ENCODE data around the gene VEGFB.

The VEGFB gene

DNA sequence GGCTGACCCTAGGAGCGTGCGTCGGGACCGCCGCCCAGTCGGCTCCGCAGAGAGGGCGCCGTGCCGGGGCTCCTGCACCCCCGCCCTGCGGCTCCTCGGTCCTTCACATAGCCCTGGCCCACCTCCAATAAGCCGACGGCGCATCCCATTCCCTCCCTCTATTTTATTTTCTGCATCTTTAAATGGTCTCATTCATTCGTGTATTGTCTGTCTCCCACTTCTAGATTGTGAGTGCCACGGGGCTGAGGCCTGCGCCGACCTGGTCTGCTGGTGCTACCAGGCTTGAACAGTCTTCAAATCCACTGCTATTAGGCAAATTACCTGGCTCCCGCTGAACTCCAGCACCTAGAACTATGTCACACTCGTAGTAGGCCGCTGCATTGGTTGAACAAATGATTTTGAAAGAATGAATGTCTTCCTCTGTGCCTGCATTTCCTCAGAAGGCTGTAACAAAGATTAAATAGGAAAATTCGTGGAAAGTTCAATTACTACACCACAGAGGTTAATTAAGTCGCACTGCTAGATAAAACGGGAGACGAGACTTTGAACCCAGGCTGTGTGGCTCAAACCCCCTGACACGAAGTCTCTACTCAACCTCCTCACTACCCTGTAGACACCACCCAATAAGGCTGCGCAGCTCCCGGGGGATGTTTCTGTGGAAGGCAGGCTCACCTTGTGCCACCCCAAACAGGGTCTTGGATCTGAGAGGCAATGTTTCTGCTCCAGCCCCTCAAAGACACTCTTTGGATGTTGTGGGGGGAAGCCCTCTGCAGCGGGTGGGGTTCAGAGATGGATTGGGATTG is 13.5 kb downstream of the VEGFB start:
- no peak for DNase-seq (ENCODE audit: low spot score)

GRCh38 chr11:64248578-64248977 is 14.2 kb downstream of the VEGFB start:
- DNase-seq (ENCODE audit: low spot score): no peak

- DNase-seq (ENCODE audit: low spot score): no peak
Observed at GRCh38 chr11:64249038-64249437, 14.7 kb downstream of the VEGFB start.

- DNase-seq (ENCODE audit: low spot score): no peak
Observed at GRCh38 chr11:64249563-64250414, 15.4 kb downstream of the VEGFB start.

DNA sequence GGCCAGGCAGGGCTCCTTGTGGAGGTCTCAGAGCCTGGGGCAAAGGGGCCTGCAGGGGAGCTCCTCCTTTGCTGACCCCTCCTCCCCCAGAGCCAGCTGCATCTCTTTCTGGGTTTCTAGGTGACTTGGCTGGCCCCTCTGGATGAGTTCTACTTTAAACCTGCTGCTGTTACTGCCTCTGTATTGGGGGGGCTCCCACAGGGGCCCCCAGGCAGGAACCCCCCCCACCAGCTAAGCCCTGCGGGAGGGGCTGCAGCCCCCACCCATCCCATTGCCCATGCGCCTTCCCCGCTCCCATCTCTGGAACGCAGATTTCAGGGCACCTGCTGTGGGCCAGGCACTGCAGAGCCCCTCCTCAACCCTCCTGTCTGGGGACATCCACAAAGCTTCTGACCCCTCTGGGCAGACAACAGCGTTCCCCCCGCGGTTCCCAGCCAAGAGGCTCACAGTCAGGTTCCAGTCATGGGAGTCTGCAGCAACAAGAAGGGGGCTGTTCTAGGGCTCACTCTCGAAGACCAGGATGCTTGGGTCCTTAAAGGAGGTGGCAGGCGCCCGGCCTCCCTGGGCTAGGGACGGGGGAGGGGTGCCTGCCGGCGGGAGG is 16.1 kb downstream of the VEGFB start:
- DNase-seq (ENCODE audit: low spot score): no peak

DNA sequence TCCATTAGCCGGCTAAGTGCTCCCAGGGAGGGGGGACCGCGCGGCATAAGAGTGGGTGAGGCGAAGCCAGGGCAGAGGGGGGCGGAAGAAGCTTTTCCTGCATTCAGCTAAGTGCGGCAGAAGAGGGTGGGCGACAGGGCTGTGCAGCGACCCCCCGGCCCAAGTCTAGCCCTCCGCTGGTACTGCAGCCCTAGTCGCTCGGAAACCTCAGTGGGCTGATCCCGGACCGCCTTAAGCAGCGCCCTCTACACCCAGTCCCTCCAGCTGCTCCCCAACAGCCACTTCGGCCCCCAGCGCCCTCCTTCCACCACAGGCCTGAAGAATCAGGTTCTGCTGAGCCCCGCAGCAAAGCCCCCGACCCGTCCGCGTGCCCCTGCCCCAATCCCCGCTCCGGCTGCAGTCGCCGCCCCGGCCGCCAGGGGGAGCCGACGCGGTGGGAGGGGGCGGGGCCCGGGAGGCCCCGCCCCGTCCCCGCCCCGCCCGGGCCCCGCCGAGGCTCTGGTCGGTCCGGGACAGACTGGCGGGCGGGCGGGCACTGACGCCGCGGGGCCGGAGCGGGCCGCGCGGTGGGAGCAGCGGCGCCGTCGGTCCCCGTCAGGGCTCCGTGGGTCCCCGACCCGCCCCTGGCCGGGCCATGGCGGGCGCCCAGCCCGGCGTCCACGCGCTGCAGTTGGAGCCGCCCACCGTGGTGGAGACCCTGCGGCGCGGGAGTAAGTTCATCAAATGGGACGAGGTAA is 16.8 kb downstream of the VEGFB start, which contains the start of gene PLCB3:
TSS of gene PLCB3 (plus strand) at position 515 of the 737 bp plus-strand sequence. CDS start at position 635, 120 bp downstream.
- DNase-seq (ENCODE audit: low spot score): no peak

DNA sequence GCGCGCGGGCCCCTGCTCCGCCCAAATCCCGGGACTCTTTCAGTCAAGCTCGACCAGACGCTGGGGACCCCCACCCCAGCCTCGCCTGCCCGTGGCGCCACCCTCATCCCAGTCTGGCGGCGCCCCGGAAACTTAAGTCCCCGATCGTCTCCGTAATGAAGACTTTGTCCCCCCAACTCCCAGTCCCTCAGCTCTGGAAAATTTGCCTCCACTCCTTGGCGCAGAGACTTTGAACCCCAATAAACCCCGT is 17.3 kb downstream of the VEGFB start:
- DNase-seq (ENCODE audit: low spot score): no peak

- DNase-seq (ENCODE audit: low spot score): no peak
Observed at GRCh38 chr11:64252003-64252872, 17.9 kb downstream of the VEGFB start.

GRCh38 chr11:64253043-64253442 is 18.7 kb downstream of the VEGFB start:
- no peak for DNase-seq (ENCODE audit: low spot score)

GRCh38 chr11:64253481-64253880 is 19.1 kb downstream of the VEGFB start:
- DNase-seq (ENCODE audit: low spot score): no peak

- DNase-seq (ENCODE audit: low spot score): no peak
Observed at GRCh38 chr11:64254326-64254725, 19.9 kb downstream of the VEGFB start.

DNA sequence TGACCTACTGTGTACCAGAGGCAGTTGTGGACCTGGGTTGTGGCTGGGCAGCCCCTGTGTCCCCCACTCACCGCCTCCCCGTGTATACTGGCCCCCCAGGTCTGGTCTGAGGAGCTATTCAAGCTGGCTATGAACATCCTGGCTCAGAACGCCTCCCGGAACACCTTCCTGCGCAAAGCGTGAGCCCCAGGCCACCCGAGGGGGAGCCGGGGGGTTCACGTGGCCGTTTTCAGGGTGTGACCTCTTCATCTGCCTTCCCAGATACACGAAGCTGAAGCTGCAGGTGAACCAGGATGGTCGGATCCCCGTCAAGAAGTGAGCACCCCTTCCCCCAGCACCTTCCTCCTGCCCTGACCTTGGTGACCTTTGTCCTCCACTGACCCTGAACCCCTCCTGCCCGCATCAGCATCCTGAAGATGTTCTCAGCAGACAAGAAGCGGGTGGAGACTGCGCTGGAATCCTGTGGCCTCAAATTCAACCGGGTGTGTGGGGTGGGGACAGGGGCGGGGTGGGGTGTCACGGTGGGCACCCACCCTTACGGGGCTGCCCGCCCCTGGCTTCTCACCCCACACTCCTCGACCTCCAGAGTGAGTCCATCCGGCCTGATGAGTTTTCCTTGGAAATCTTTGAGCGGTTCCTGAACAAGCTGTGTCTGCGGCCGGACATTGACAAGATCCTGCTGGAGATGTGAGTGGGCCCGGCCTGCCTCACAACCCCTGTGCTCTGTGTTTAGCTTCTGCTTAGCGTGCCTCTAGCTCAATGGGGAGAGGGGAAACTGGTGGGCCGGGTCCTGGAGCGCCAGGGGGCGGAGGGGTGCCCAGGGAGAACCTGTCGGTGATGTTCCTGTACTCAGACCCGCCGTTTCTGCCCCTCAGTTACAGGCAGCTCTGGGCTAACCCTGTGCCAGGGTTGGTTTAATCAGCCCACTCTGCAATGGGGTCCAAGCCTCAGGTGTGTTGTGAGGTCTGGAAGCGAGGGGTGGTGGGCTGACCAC is 21.0 kb downstream of the VEGFB start:
- no peak for DNase-seq (ENCODE audit: low spot score)

GRCh38 chr11:64256300-64256699 is 21.9 kb downstream of the VEGFB start:
- no peak for DNase-seq (ENCODE audit: low spot score)

GRCh38 chr11:64258356-64258755 is 24.0 kb downstream of the VEGFB start:
- DNase-seq (ENCODE audit: low spot score): no peak

DNA sequence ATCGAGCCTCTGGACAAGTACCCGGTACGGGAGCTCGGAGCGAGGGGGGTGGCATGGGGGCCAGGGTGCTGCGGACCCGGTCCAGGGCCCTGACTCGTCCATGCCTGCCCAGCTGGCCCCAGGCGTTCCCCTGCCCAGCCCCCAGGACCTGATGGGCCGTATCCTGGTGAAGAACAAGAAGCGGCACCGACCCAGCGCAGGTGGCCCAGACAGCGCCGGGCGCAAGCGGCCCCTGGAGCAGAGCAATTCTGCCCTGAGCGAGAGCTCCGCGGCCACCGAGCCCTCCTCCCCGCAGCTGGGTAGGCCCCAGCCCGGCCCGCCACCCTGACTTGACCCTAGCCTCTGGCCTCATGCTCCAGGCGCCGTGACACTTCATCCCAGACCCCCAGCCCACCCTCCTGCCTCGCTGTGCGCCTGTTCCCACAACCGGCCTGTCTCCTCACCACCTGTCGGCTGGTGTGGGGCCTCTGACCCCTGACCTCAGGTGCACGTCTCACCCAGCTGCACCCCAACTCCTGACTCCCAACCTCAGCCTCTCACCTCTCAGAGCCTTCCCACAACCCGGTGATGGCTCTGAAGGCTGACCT is 24.7 kb downstream of the VEGFB start:
- no peak for DNase-seq (ENCODE audit: low spot score)

GRCh38 chr11:64259533-64260067 is 25.2 kb downstream of the VEGFB start:
- no peak for DNase-seq (ENCODE audit: low spot score)

- no peak for DNase-seq (ENCODE audit: low spot score)
Observed at GRCh38 chr11:64260147-64260708, 25.8 kb downstream of the VEGFB start.

- DNase-seq (ENCODE audit: low spot score): no peak
Observed at GRCh38 chr11:64261556-64262080, 27.2 kb downstream of the VEGFB start.

All from pons (tissue), 1 donor.